K562 (cell line): ENCODE data around the gene EFNA1. TPM values are rescaled to one million over a fixed set of nuclear protein-coding genes. Genes with fewer than 3 reads are reported as not detected.
A peak's percentile ranks its signal among the peaks of the same experiment; 100 is the strongest.

ENCODE experiments used
- DEAF1 ChIP-seq: fragments of 450-650 bp; formaldehyde crosslinking; IDR thresholded peaks from 2 replicates; pipeline ENCODE4 v1.4.0; 2020; ENCODE audit warnings: mild to moderate bottlenecking, moderate library complexity
- HINFP ChIP-seq: fragments of 450-650 bp; conservative IDR thresholded peaks from 2 replicates; pipeline ENCODE4 v1.6.1; 2016; ENCODE audit warnings: missing genetic modification characterization, low read depth, mild to moderate bottlenecking, control low read depth, missing compliant biosample characterization
- LEF1 ChIP-seq: fragments of 450-650 bp; IDR thresholded peaks from 2 replicates; pipeline ENCODE4 v1.6.1; 2016; ENCODE audit warnings: mild to moderate bottlenecking
- MYC ChIP-seq, 2 experiments: fragments of 250-450 bp in 1 of 2; sonication (Bioruptor Pico) in 1 of 2; IDR thresholded peaks; 2 replicates each; pipeline versions ENCODE4 v1.5.1 to v1.6.1; 2012 to 2021; ENCODE audit warnings: low read depth in 2 of 2, borderline replicate concordance in 1 of 2, improper control_type of control experiment in 1 of 2, low read length in 1 of 2, mild to moderate bottlenecking in 1 of 2, moderate library complexity in 1 of 2
- NFYB ChIP-seq: IDR thresholded peaks from 2 replicates; pipeline ENCODE4 v1.6.1; 2011; ENCODE audit warnings: mild to moderate bottlenecking, moderate library complexity; ENCODE audit not compliant: insufficient read length; ENCODE audit errors: extremely low read depth
- NR2C2 ChIP-seq, 2 experiments: fragments of 200-800 bp in 1 of 2; sonication (Bioruptor generic) in 1 of 2; sonication (generic) in 1 of 2; formaldehyde crosslinking in 1 of 2; IDR thresholded peaks; 2 replicates each; pipeline versions ENCODE4 v1.6.1 to v1.8.0; 2016 to 2022; ENCODE audit warnings: mild to moderate bottlenecking in 1 of 2, missing compliant biosample characterization in 1 of 2, missing genetic modification characterization in 1 of 2, missing genetic modification reagents in 1 of 2
- ZBTB7A ChIP-seq: IDR thresholded peaks from 2 replicates; pipeline ENCODE4 v1.6.1; 2011; ENCODE audit warnings: low read depth, mild to moderate bottlenecking, low read length, moderate library complexity, borderline replicate concordance; ENCODE audit not compliant: control insufficient read depth
- ZNF124 ChIP-seq: sonication (generic); formaldehyde crosslinking; IDR thresholded peaks from 2 replicates; pipeline ENCODE4 v1.8.1; 2022; ENCODE audit warnings: missing genetic modification reagents
- ZNF318 ChIP-seq, 2 experiments: fragments of 450-650 bp; IDR thresholded peaks; 2 replicates each; pipeline ENCODE4 v1.6.1; 2016; ENCODE audit warnings: mild to moderate bottlenecking in 2 of 2, borderline replicate concordance in 1 of 2, low read depth in 1 of 2, moderate library complexity in 1 of 2
- ZNF551 ChIP-seq: fragments of 250-450 bp; sonication (Bioruptor Pico); IDR thresholded peaks from 2 replicates; pipeline ENCODE4 v1.5.0; 2021; ENCODE audit warnings: mild to moderate bottlenecking, moderate library complexity
- ZSCAN29 ChIP-seq: fragments of 450-650 bp; IDR thresholded peaks from 2 replicates; pipeline ENCODE4 v1.6.1; 2017
- polyA plus RNA-seq, 8 experiments: library from polyadenylated mRNA; depleted of rRNA in 4 of 8; stranded (reverse) in 5 of 8; unstranded in 3 of 8; fragments of >200 nt; fragmentation: Nextera tagmentation in 2 of 8; fragmentation: Illumina TruSeq in 1 of 8; extraction: Ambion mirVana in 2 of 8; extraction: Trizol in 1 of 8; gene quantifications; 2 replicates each; pipeline versions ENCODE4 v1.2.1 to v1.2.3, GENCODE V29; 2011 to 2014; ENCODE audit warnings: inconsistent platforms in 1 of 8, missing spikeins in 1 of 8
- total RNA-seq, 7 experiments: library from RNA; depleted of rRNA in 6 of 7; stranded (reverse); fragments of >200 nt in 6 of 7; fragmentation: Illumina TruSeq in 2 of 7; extraction: Trizol in 2 of 7; gene quantifications; 2 replicates each; pipeline versions ENCODE4 v1.2.1 to v1.2.3, GENCODE V29; 2011 to 2021; ENCODE audit warnings: low replicate concordance in 1 of 7
- TF ChIP-seq, protein P1 (sequence below): sonication (generic); formaldehyde crosslinking; IDR thresholded peaks from 2 replicates; pipeline ENCODE4 v1.8.1; 2023; ENCODE audit warnings: mild to moderate bottlenecking, missing genetic modification reagents

Gene EFNA1
- total and polyA plus RNA-seq, 9 of the 15 experiments (the other 6 are each of a cell fraction or from before 2014, with no cell fraction given) = 2.1 to 9.3 (median 3.0) TPM

- TF ChIP-seq ZNF318 (IDR thresholded peaks at IDR 0.05; ENCODE audit: borderline replicate concordance in 1 of 2, low read depth in 1 of 2) (0 out of 4 replicates have a peak, but pooled peaks of 1 of the 2 experiments have one; percentile 27), HINFP (tag) (no peak), MYC (IDR thresholded peaks at IDR 0.05; ENCODE audit: low read depth, low read length) (peak; percentile 57; the same call in 1 of the 2 replicates), MYC (CRISPR knock-in tag; IDR thresholded peaks at IDR 0.05; ENCODE audit: borderline replicate concordance, low read depth) (peak; percentile 48; the same call in 1 of the 2 replicates), DEAF1 (no peak), ZNF551 (CRISPR knock-in tag) (no peak), ZNF124 (CRISPR knock-in tag) (no peak), ZBTB7A (peak; percentile 67; the same call in 1 of the 2 replicates), LEF1 (no peak), NFYB (no peak), ZSCAN29 (no peak), NR2C2 (CRISPR knock-in tag; IDR thresholded peaks at IDR 0.05) (peak; percentile 74), NR2C2 (tag; IDR thresholded peaks at IDR 0.05) (peak; percentile 92)
- TF ChIP-seq, protein P1, sequence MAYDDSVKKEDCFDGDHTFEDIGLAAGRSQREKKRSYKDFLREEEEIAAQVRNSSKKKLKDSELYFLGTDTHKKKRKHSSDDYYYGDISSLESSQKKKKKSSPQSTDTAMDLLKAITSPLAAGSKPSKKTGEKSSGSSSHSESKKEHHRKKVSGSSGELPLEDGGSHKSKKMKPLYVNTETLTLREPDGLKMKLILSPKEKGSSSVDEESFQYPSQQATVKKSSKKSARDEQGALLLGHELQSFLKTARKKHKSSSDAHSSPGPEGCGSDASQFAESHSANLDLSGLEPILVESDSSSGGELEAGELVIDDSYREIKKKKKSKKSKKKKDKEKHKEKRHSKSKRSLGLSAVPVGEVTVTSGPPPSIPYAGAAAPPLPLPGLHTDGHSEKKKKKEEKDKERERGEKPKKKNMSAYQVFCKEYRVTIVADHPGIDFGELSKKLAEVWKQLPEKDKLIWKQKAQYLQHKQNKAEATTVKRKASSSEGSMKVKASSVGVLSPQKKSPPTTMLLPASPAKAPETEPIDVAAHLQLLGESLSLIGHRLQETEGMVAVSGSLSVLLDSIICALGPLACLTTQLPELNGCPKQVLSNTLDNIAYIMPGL (CRISPR knock-in tag) = no peak
Measured at GRCh38 chr1:155139895-155140629, 12.4 kb downstream of the EFNA1 start, which contains the start of gene DPM3 (continued).
